Measurements from ENCODE around the gene TSHR.

DNA sequence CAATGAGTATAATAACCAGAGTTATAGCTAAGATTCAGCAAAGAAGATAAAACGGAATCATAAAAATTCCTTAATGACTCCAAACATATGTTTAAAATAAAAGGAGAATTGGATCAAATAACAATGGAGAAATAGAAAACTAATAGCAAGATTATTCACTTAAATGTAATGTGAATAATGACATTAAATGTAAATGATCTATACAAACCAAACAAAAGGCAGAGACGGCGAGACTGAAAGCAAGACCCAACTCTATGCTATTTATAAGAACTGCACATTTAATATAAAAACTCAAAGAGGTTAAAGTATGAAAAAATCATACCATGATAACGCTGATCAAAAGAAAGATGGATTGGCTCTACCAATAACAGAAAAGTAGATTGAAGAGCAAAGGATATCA, 3.9 kb upstream of the TSHR start:
- TF ChIP-seq, protein P1, sequence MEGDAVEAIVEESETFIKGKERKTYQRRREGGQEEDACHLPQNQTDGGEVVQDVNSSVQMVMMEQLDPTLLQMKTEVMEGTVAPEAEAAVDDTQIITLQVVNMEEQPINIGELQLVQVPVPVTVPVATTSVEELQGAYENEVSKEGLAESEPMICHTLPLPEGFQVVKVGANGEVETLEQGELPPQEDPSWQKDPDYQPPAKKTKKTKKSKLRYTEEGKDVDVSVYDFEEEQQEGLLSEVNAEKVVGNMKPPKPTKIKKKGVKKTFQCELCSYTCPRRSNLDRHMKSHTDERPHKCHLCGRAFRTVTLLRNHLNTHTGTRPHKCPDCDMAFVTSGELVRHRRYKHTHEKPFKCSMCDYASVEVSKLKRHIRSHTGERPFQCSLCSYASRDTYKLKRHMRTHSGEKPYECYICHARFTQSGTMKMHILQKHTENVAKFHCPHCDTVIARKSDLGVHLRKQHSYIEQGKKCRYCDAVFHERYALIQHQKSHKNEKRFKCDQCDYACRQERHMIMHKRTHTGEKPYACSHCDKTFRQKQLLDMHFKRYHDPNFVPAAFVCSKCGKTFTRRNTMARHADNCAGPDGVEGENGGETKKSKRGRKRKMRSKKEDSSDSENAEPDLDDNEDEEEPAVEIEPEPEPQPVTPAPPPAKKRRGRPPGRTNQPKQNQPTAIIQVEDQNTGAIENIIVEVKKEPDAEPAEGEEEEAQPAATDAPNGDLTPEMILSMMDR (IDR thresholded peaks at IDR 0.05) = no peak
- TF ChIP-seq POLR2A (IDR thresholded peaks at IDR 0.05) = no peak
